Right lobe of liver (tissue), 4 donors: ENCODE data around the gene PLCB1.

Source experiments
- CTCF ChIP-seq, 4 donors: fragments of 200-600 bp in 3 of 4; fragments of 450-650 bp in 1 of 4; IDR thresholded peaks; one replicate each; pipeline versions ENCODE4 v1.5.1 to v1.8.0; 2016 to 2022; ENCODE audit warnings: antibody characterized with exemption in 4 of 4, mild to moderate bottlenecking in 2 of 4
- POLR2A ChIP-seq: fragments of 450-650 bp; IDR thresholded peaks from one replicate; pipeline ENCODE4 v1.6.1; 2017; ENCODE audit warnings: antibody characterized with exemption, mild to moderate bottlenecking
- donor health status: DM: no; HTN: no; CAD: no.
- donor health status: DM: no; HTN: no; CAD: no.
- donor health status: DM: no; HTN: yes; CAD: no.

GRCh38 chr20:8815208-8815607, 683.1 kb downstream of the PLCB1 start:
- TF ChIP-seq POLR2A (no peak), CTCF (IDR thresholded peaks at IDR 0.05) (no peak)
